K562 (cell line): ENCODE measurements around the gene NUP214.

Experiments
- FOXK2 ChIP-seq, 2 experiments: fragments of 450-650 bp; IDR thresholded peaks in 1 of 2; conservative IDR thresholded peaks in 1 of 2; 2 replicates each; pipeline ENCODE4 v1.6.1; 2016; ENCODE audit warnings: low read depth in 2 of 2, mild to moderate bottlenecking in 1 of 2
- REST ChIP-seq, 2 experiments: fragments of 450-650 bp; formaldehyde crosslinking in 1 of 2; IDR thresholded peaks; 2 replicates each; pipeline versions ENCODE4 v1.4.0 to v1.6.1; 2014 to 2020; ENCODE audit warnings: mild to moderate bottlenecking in 2 of 2, borderline replicate concordance in 1 of 2, low read depth in 1 of 2

GRCh38 chr9:131273856-131274673, 148.7 kb downstream of the NUP214 start:
- TF ChIP-seq FOXK2 (conservative IDR thresholded peaks at IDR 0.05 in 1 of 2, IDR thresholded peaks at IDR 0.05 in 1 of 2; ENCODE audit: low read depth in 2 of 2) (no peak), REST (IDR thresholded peaks at IDR 0.05; ENCODE audit: borderline replicate concordance) (no peak), REST (CRISPR knock-in tag; IDR thresholded peaks at IDR 0.05; ENCODE audit: low read depth) (no peak)
